AG09319 (cell line): ENCODE data around the gene SLC6A19.

Source experiments
- DNase-seq: peaks from one replicate; pipeline ENCODE4 v3.0.0-alpha.2; 2010; ENCODE audit warnings: low read depth; ENCODE audit errors: extremely low read depth
- CTCF ChIP-seq: IDR thresholded peaks from 2 replicates; pipeline ENCODE4 v1.5.1; 2011; ENCODE audit warnings: low read depth, mild to moderate bottlenecking, inconsistent platforms, low read length, moderate library complexity

SLC6A19 gene

GRCh38 chr5:1216918-1217295, 15.5 kb downstream of the SLC6A19 start:
- DNase-seq, result no peak
- TF ChIP-seq CTCF, result no peak

- no peak for TF ChIP-seq CTCF
These were observed 16.3 kb downstream of the SLC6A19 start for GRCh38 chr5:1217596-1218206.

GRCh38 chr5:1218351-1219080, 17.1 kb downstream of the SLC6A19 start:
- TF ChIP-seq CTCF, result no peak
- DNase-seq, result no peak

More at GRCh38 chr5:1217596-1218206, 16.3 kb downstream of the SLC6A19 start:
- no peak for DNase-seq

GRCh38 chr5:1219098-1219767, 17.8 kb downstream of the SLC6A19 start:
- DNase-seq, result no peak
- TF ChIP-seq CTCF, result no peak

- DNase-seq, result no peak
- no peak for TF ChIP-seq CTCF
These were observed 18.3 kb downstream of the SLC6A19 start for GRCh38 chr5:1219768-1220100.

- DNase-seq, result no peak
- TF ChIP-seq CTCF, result no peak
These were observed 19.0 kb downstream of the SLC6A19 start for GRCh38 chr5:1220351-1220750.

GRCh38 chr5:1220831-1221230, 19.4 kb downstream of the SLC6A19 start:
- no peak for TF ChIP-seq CTCF
- DNase-seq, result no peak
